Activated T-cell treated with anti-CD3 and anti-CD28 coated beads for 1 hour (primary cell): ENCODE measurements around the gene HSPA8.

Experiments
- DNase-seq: peaks from one replicate; pipeline ENCODE4 v3.0.0-alpha.2; 2020; ENCODE audit warnings: low read depth

The HSPA8 gene

GRCh38 chr11:123047266-123047946 lies 14.5 kb downstream of the HSPA8 start:
- DNase-seq: no peak

GRCh38 chr11:123046473-123047259 lies 15.3 kb downstream of the HSPA8 start:
- DNase-seq: no peak

DNA sequence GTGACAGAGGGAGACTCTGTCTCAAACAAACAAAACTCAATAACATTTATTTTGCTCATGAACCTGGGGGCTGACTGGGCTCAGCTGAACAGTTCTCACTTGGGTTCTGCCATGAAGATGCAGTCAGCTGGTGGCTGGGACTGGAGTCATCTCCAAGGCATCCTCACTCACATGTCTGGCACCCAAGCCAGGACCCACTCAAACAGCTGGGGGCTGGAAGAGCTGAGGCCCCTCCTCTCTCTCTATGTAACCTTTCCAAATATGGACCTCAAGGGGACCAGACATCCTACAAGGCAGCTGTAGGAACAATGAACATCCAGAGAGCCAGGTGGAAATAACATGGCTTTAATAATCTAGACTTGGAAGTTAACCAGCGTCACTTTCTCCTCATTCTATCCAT lies 16.8 kb downstream of the HSPA8 start:
- DNase-seq: no peak

DNA sequence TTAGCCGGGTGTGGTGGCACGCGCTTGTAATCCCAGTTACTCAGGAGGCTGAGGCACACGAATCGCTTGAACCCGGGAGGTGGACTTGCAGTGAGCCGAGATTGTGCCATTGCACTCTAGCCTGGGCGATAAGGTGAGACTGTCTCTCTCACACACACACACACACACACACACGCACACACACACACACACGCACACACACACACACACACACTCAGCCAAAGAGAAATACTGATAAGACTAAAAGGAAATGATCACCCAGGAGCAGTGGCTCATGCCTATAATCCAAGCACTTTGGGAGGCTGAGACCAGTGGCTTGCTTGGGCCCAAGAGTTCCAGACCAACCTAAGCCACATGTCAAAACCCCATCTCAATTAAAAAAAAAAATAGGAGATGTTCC lies 20.8 kb downstream of the HSPA8 start:
- no peak for DNase-seq

DNA sequence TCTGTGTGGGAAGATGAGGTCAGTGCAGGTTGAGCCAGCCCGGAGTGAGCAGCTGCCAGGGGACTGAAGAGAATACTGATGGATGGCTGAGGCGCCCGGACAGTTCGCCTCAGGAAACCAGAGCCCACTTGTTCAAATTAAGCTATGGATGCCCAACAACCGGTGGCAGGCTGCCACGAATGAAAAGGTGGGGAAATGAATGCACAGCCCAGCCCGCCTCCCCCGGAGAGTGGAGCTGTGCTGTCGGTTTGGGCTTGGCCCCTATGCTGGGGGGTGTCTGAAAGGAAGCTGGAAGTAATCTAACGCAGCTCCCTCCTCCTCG lies 21.9 kb downstream of the HSPA8 start:
- no peak for DNase-seq

GRCh38 chr11:123035831-123036230 lies 26.1 kb downstream of the HSPA8 start:
- no peak for DNase-seq

DNA sequence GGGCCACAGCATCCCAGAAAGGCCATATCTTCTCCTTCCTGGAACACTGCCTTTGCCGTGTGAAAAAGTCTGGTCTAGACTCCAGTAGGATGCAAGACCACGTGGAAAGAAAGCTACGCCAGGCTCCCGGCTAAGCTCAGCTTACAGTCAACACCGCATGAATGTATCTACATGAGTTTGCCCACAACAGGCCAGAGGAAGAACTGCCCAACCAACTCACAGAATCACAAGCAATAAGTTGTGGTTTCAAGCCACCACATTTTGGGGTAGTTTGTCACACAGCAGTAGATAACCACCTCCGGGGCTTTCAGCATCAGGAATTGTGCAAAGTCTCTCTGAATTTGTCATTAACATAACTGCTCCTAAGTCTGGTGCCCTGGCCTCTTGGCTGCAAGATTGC lies 27.3 kb downstream of the HSPA8 start:
- DNase-seq: no peak

GRCh38 chr11:123033895-123034294 lies 28.0 kb downstream of the HSPA8 start:
- no peak for DNase-seq

DNA sequence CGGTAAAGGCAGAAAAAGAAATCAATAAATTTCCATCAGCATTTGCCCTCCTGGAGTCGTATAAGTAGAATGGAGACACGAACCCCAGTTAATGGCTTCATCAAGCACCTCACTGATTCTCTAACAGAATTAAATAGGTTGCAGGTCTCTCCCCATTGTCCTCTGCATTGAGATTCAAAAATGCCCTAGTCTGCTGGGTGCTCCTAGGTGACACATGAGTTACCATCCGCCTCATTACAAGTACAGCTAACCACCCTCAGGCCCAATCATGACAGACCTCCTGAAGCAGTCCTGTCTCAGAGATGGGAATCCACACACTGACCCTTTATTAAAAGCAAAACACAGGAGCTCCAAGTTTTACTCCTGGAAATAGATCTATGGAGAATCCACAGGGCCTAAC lies 31.4 kb downstream of the HSPA8 start:
- no peak for DNase-seq

GRCh38 chr11:123020968-123021367 lies 41.0 kb downstream of the HSPA8 start:
- DNase-seq: peak; percentile 10

DNA sequence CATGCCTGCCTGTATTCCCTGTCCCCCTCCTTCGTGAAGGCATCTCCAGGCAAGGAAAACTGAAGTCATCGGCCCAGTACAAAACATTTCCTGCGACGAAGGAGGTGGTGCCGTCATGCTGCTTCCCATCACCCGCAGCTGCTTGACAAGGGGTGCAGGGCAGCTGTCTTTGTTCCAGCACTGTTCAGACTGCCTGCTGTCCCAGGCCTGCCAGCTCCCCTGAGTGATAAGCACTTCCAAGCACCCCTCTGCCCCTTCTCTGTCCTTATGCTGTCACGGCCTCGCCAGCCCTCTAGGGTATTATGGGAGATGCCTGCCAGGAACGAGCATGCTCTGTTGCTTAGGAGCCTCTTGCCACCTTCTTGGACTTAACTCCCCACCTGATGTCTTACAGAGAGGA lies 43.2 kb downstream of the HSPA8 start:
- no peak for DNase-seq

GRCh38 chr11:123011510-123011909 lies 50.4 kb downstream of the HSPA8 start:
- DNase-seq: no peak
